IMR-90 (cell line): Measurements from ENCODE around the gene SOX8. TPM values are rescaled to one million over a fixed set of nuclear protein-coding genes. Genes with fewer than 3 reads are reported as not detected.

Source experiments
- ATAC-seq: fragments of 200-7000 bp; cut with Tn5 transposase; 2 replicates; pipeline ENCODE4 v1.9.1; 2020; ENCODE audit warnings: low read depth, mild to moderate bottlenecking, moderate library complexity
- BruUV-seq: library from RNA; stranded (reverse); fragments of 400-500 nt; replicated peaks from 2 replicates; lab custom pipeline; 2021; lab: Mats Ljungman, UMichigan
- CTCF ChIA-PET: fragments of 300-600 bp; formaldehyde crosslinking; extraction: SDS; loops from one replicate; lab custom pipeline; 2021; ENCODE audit warnings: antibody characterized with exemption; lab: Yijun Ruan, JAX
- POLR2A ChIA-PET: fragments of 300-600 bp; sonication (Branson Sonifier 250); formaldehyde crosslinking; loops from one replicate; lab custom pipeline; 2022; ENCODE audit warnings: antibody characterized with exemption; ENCODE audit not compliant: unreplicated experiment; lab: Charles Lee
- DNase-seq: peaks from one replicate; pipeline ENCODE4 v3.0.0; 2013
- H2AFZ ChIP-seq: replicated peaks from 2 replicates; pipeline ENCODE3; 2013; ENCODE audit warnings: low read length, mild to moderate bottlenecking; ENCODE audit not compliant: poor library complexity
- H2AK5ac ChIP-seq: 2 replicates; pipeline ENCODE4 v1.6.1; 2013; ENCODE audit warnings: low read depth, low read length, inconsistent platforms
- H2AK9ac ChIP-seq: replicated peaks from 2 replicates; pipeline ENCODE3; 2013; ENCODE audit warnings: mild to moderate bottlenecking, low read depth, low read length, moderate library complexity; ENCODE audit not compliant: poor library complexity
- H2BK120ac ChIP-seq: 2 replicates; pipeline ENCODE4 v1.6.1; 2013; ENCODE audit warnings: low read depth, low read length, inconsistent platforms
- H2BK15ac ChIP-seq: 3 replicates; pipeline ENCODE4 v1.6.1; 2013; ENCODE audit warnings: low read depth, low read length, inconsistent platforms
- H2BK20ac ChIP-seq: 2 replicates; pipeline ENCODE4 v1.6.1; 2013; ENCODE audit warnings: low read depth, mild to moderate bottlenecking, inconsistent platforms, low read length, moderate library complexity
- H2BK5ac ChIP-seq: 2 replicates; pipeline ENCODE4 v1.6.1; 2013; ENCODE audit warnings: mild to moderate bottlenecking, low read depth, low read length, inconsistent platforms; ENCODE audit not compliant: poor library complexity, severe bottlenecking
- H3K14ac ChIP-seq: replicated peaks from 2 replicates; pipeline ENCODE4 v1.6.1; 2013; ENCODE audit warnings: low read depth, low read length, inconsistent platforms
- H3K18ac ChIP-seq: 2 replicates; pipeline ENCODE4 v1.6.1; 2013; ENCODE audit warnings: low read depth, low read length, control low read depth
- H3K23ac ChIP-seq: 2 replicates; pipeline ENCODE4 v1.6.1; 2013; ENCODE audit warnings: low read depth, low read length, inconsistent platforms
- H3K27ac ChIP-seq: 2 replicates; pipeline ENCODE4 v1.5.1; 2013; ENCODE audit warnings: mild to moderate bottlenecking, control low read depth, low read length; ENCODE audit not compliant: insufficient read depth
- H3K27me3 ChIP-seq: 2 replicates; pipeline ENCODE4 v1.6.1; 2013; ENCODE audit warnings: low read length; ENCODE audit not compliant: control insufficient read depth, insufficient read depth
- H3K36me3 ChIP-seq: 2 replicates; pipeline ENCODE4 v1.6.1; 2013; ENCODE audit warnings: low read length, mixed read lengths; ENCODE audit not compliant: control insufficient read depth, insufficient read depth
- H3K4ac ChIP-seq: 2 replicates; pipeline ENCODE4 v1.6.1; 2013; ENCODE audit warnings: low read depth, low read length, inconsistent platforms
- H3K4me1 ChIP-seq: 2 replicates; pipeline ENCODE4 v1.6.1; 2013; ENCODE audit warnings: low read length, mixed read lengths; ENCODE audit not compliant: control insufficient read depth, insufficient read depth
- H3K4me2 ChIP-seq: 2 replicates; pipeline ENCODE4 v1.6.1; 2013; ENCODE audit warnings: low read depth, mild to moderate bottlenecking, control low read depth, low read length, moderate library complexity
- H3K4me3 ChIP-seq: 2 replicates; pipeline ENCODE4 v1.5.1; 2013; ENCODE audit warnings: low read depth, mild to moderate bottlenecking, control low read depth, low read length, moderate library complexity; ENCODE audit not compliant: insufficient read depth
- H3K56ac ChIP-seq: 2 replicates; pipeline ENCODE4 v1.6.1; 2013; ENCODE audit warnings: low read length, inconsistent platforms; ENCODE audit not compliant: insufficient read depth; ENCODE audit errors: extremely low read depth
- H3K79me1 ChIP-seq, 2 experiments: 2 replicates each; pipeline ENCODE4 v1.6.1; 2013; ENCODE audit warnings: low read length in 2 of 2, inconsistent platforms in 1 of 2, low read depth in 1 of 2
- H3K9ac ChIP-seq: 2 replicates; pipeline ENCODE4 v1.6.1; 2013; ENCODE audit warnings: low read depth, low read length, control low read depth
- H3K9me1 ChIP-seq: 2 replicates; pipeline ENCODE4 v1.6.1; 2013; ENCODE audit warnings: low read length, inconsistent platforms; ENCODE audit not compliant: insufficient read depth
- H3K9me3 ChIP-seq: 2 replicates; pipeline ENCODE4 v1.6.1; 2013; ENCODE audit warnings: low read length; ENCODE audit not compliant: control insufficient read depth, insufficient read depth
- H4K20me1 ChIP-seq: 2 replicates; pipeline ENCODE4 v1.6.1; 2013; ENCODE audit warnings: low read length, inconsistent platforms; ENCODE audit not compliant: insufficient read depth
- H4K5ac ChIP-seq: 2 replicates; pipeline ENCODE4 v1.6.1; 2013; ENCODE audit warnings: mild to moderate bottlenecking, low read depth, low read length, control low read depth
- H4K8ac ChIP-seq, 2 experiments: 2 replicates each; pipeline ENCODE4 v1.6.1; 2013; ENCODE audit warnings: low read depth in 2 of 2, low read length in 2 of 2, control low read depth in 1 of 2, inconsistent platforms in 1 of 2
- H4K91ac ChIP-seq: 2 replicates; pipeline ENCODE4 v1.6.1; 2013; ENCODE audit warnings: low read depth, low read length, inconsistent platforms; ENCODE audit not compliant: insufficient read depth
- BHLHE40 ChIP-seq: fragments of 150-350 bp; IDR thresholded peaks from 2 replicates; pipeline ENCODE4 v1.6.1; 2016; ENCODE audit warnings: mild to moderate bottlenecking, low read depth, low read length
- USF2 ChIP-seq: fragments of 150-350 bp; IDR thresholded peaks from 2 replicates; pipeline ENCODE4 v1.6.1; 2017; ENCODE audit warnings: mild to moderate bottlenecking, antibody characterized with exemption, low read length, low read depth
- WGBS, 2 experiments: methylation state at CpG; one replicate each; pipeline versions ENCODE4 v1.1.5 to v1.1.7; 2013; ENCODE audit warnings: missing lambda C conversion rate in 2 of 2; ENCODE audit not compliant: insufficient read length in 1 of 2; ENCODE audit errors: extremely low coverage in 2 of 2; 5-methylcytosine and 5-hydroxymethylcytosine counted together
- dilution Hi-C: fragments of 300-500 bp; cut with HindIII; formaldehyde crosslinking; loops from one replicate; pipeline ENCODE4 v1.14.3; 2018; ENCODE audit warnings: low sequenced_read_pairs; ENCODE audit not compliant: unreplicated experiment
- in situ Hi-C: fragments of 300-500 bp; cut with MboI; formaldehyde crosslinking; loops from 3 replicates; pipeline ENCODE4 v1.14.3; 2019; ENCODE audit warnings: low sequenced_read_pairs, inconsistent platforms, mixed read lengths
- intact Hi-C: fragments of 100-400 bp; cut with micrococcal nuclease; formaldehyde crosslinking; loops from 2 replicates; pipeline ENCODE4 v1.10.0; 2022
- polyA plus RNA-seq, 3 experiments: library from polyadenylated mRNA; depleted of rRNA; stranded (reverse); fragments of >200 nt; gene quantifications; 2 replicates each; pipeline ENCODE4 v1.2.3, GENCODE V29; 2012; ENCODE audit warnings: low replicate concordance in 1 of 3
- total RNA-seq: library from RNA; depleted of rRNA; stranded (reverse); fragments of >200 nt; gene quantifications from 2 replicates; pipeline ENCODE4 v1.2.3, GENCODE V29; 2012

The SOX8 gene
- total and polyA plus RNA-seq, 2 of the 4 experiments (the other 2 are of a cell fraction), result under 0.01 to 0.26 TPM

GRCh38 chr16:938752-939151, 42.8 kb upstream of the SOX8 start:
- in situ Hi-C loops, result no loop called here
- no peaks in the 10 kb centered on the region for H3K9me1 ChIP-seq
- 100% methylated on average over 1 of the region's 9 CpGs; no CpG with 5 or more reads in 1 of the 2 experiments for WGBS, 2 experiments
- intact Hi-C loops, result no loop called here
- H2BK120ac ChIP-seq, result no peak overlapping the region
- H3K4me2 ChIP-seq, result no peak overlapping the region
- DNase-seq (no peak), ATAC-seq (no peak)
- ChIA-PET POLR2A (no interaction called here), CTCF (no interaction called here)
- H4K8ac ChIP-seq, result no peak overlapping the region
- H3K4ac ChIP-seq, result no peak overlapping the region
- H2AFZ ChIP-seq, result no peak overlapping the region
- no peaks in the 10 kb centered on the region for H4K20me1 ChIP-seq
- peaks cover 2% of the 10 kb centered on the region for H3K36me3 ChIP-seq
- H2BK5ac ChIP-seq, result no peak overlapping the region
- H3K18ac ChIP-seq, result no peak overlapping the region
- no peak overlapping the region for H2AK9ac ChIP-seq
- no peak overlapping the region for H3K9ac ChIP-seq
- no peak overlapping the region for H3K27ac ChIP-seq
- no peak overlapping the region for H4K5ac ChIP-seq
- no peak overlapping the region for H2AK5ac ChIP-seq
- H3K79me1 ChIP-seq, result no peaks in the 10 kb centered on the region
- no peaks in the 10 kb centered on the region for H3K27me3 ChIP-seq
- H3K23ac ChIP-seq, result no peak overlapping the region
- peaks cover 7% of the 10 kb centered on the region for H3K9me3 ChIP-seq
- no peak overlapping the region for H2BK20ac ChIP-seq
- no TSS peak for BruUV-seq
- no peak overlapping the region for H3K14ac ChIP-seq
- dilution Hi-C loops, result no loop called here
- H3K4me3 ChIP-seq, result no peak overlapping the region
- H4K91ac ChIP-seq, result no peak overlapping the region
- no peak overlapping the region for H2BK15ac ChIP-seq
- TF ChIP-seq USF2 (no peak), BHLHE40 (no peak)
- H3K4me1 ChIP-seq, result no peaks in the 10 kb centered on the region
- H3K56ac ChIP-seq, result no peak overlapping the region
